ENCODE data around the gene OR6C4.
"Not testable (repeated sequence)": the region's sequence is repeated elsewhere in the genome, so short reads cannot be mapped to it uniquely, and the experiment has no call there.

DNA sequence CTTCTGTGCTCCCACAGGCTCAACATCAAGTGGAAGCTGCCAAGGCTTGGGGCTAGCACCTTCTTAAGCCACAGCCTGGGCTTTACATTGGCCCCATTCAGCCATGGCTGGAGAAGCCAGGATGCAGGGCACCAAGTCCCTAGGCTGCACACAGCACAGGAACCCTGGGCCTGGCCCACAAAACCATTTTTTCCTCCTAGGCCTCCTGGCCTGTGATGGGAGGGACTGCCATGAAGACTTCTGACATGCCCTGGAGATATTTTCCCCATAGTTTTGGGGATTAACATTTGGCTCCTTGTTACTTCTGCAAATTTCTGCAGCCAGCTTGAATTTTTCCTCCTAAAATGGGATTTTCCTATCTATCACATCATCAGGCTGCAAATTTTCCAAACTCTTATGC, 20.7 kb downstream of the OR6C4 start:
- TF ChIP-seq, protein P1, sequence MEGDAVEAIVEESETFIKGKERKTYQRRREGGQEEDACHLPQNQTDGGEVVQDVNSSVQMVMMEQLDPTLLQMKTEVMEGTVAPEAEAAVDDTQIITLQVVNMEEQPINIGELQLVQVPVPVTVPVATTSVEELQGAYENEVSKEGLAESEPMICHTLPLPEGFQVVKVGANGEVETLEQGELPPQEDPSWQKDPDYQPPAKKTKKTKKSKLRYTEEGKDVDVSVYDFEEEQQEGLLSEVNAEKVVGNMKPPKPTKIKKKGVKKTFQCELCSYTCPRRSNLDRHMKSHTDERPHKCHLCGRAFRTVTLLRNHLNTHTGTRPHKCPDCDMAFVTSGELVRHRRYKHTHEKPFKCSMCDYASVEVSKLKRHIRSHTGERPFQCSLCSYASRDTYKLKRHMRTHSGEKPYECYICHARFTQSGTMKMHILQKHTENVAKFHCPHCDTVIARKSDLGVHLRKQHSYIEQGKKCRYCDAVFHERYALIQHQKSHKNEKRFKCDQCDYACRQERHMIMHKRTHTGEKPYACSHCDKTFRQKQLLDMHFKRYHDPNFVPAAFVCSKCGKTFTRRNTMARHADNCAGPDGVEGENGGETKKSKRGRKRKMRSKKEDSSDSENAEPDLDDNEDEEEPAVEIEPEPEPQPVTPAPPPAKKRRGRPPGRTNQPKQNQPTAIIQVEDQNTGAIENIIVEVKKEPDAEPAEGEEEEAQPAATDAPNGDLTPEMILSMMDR (IDR thresholded peaks at IDR 0.05) = not testable (repeated sequence)
- TF ChIP-seq POLR2A (IDR thresholded peaks at IDR 0.05) = not testable (repeated sequence)

Data from sigmoid colon (tissue), 3 donors.